Articular chondrocyte of knee joint (primary cell): ENCODE measurements around the gene CCL24. TPM values are rescaled to one million over a fixed set of nuclear protein-coding genes. Genes with fewer than 3 reads are reported as not detected.

Source experiments
- total RNA-seq: library from RNA; depleted of rRNA; stranded (reverse); fragments of >200 nt; gene quantifications from 2 replicates; pipeline ENCODE4 v1.2.3, GENCODE V29; 2012

CCL24 gene, protein sequence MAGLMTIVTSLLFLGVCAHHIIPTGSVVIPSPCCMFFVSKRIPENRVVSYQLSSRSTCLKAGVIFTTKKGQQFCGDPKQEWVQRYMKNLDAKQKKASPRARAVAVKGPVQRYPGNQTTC
- not detected in 2 replicates for total RNA-seq

DNA sequence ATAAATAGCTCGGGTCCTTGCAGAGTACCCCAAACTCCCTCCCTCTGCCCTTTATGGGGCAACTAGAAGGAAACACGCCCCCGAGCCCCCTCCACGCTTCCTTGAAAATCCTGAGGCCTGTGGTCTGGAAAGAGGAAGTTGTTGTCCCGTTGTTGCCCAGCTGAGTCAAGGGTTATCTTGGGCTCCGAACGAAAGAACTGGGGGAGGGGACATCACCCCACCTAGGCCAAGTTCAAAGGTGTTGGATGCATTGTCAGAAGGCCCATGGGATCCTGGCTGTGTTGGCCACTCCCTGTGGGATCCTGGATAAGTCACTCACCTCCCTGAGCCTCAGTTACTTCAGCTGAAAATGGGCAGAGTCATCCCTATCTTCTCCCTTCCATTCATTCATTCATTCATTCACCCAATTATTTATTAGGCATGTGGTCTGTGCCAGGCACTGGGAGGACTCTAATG lies at the start of gene CCL24:
CCL24 (minus strand) TSS at position 26 of the 456 bp plus-strand sequence. CDS start 91 bp downstream, outside the sequence.

DNA sequence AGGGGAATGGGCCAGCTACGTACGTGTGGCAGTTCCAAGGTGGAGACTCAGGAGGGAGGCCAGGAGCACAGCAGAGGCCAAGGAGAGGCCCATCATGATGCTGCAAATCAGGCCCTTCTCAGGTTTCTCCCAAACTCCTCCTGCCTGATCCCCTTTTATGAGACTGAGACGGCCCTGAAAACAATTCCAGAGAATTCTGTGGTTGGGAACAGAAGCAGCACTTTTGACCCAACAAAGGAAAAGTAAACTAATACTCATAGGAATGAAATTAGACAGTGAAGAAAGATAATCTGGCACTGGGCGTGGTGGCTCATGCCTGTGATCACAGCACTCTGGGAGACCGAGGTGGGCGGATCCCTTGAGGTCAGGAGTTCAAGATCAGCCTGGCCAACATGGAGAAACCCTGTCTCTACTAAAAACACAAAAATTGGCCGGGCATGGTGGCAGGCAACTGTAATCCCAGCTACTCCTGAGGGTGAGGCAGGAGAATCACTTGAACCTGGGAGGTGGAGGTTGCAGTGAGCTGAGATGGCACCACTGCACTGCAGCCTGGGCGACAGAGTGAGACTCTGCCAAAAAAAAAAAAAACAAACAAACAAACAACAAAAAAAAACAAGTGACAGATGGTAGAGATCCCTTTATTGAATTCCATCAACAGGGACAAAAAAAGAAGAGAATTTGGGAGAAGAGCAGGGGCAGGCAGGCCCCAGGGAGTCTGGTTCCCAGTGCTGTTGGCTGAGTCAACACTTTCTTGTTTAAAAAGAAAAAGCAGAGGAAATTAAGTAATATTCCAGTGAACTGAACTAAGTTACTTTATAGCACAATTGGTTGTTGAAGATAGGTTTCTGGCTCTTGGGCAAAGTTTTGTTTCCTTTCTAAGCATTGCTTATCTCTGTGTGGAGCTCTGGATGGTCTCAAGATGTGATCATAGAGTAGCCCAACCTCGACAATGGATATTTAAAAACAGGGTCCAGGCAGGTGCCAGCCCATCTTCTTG lies 41.2 kb downstream of the CCL24 start, which contains the start of gene CCL26:
CCL26 (minus strand) TSS at position 131 of the 997 bp plus-strand sequence; CDS start at position 96, 35 bp downstream.

Other genes with a start within 250 kb of the CCL24 start
- 13.7 and 14.4 TPM in 2 replicates for gene HIP1, start 74.9 kb downstream of the CCL24 start, total RNA-seq
- 0.65 and 1.2 TPM in 2 replicates for gene CCL26, start 41.6 kb downstream of the CCL24 start, total RNA-seq
- gene RHBDD2, start 65.2 kb upstream of the CCL24 start, total RNA-seq, result 23.3 and 23.5 TPM in 2 replicates
- 42.0 and 46.5 TPM in 2 replicates for gene POR, start 101.3 kb upstream of the CCL24 start, total RNA-seq
- 25.8 and 26.0 TPM in 2 replicates for gene TMEM120A, start 180.8 kb upstream of the CCL24 start, total RNA-seq
- 34.3 and 40.6 TPM in 2 replicates for gene STYXL1, start 234.2 kb upstream of the CCL24 start, total RNA-seq
- gene MDH2, start 234.3 kb upstream of the CCL24 start, total RNA-seq, result 34.7 and 42.1 TPM in 2 replicates